Hepatocyte (in vitro differentiated cells): Measurements from ENCODE around the gene WDFY4. TPM values are rescaled to one million over a fixed set of nuclear protein-coding genes. Genes with fewer than 3 reads are reported as not detected.

Experiments
- DNase-seq: peaks from one replicate; pipeline ENCODE4 v3.0.0-alpha.2; 2016; ENCODE audit warnings: low spot score
- H2AFZ ChIP-seq: fragments of 200-600 bp; sonication (generic); 2 replicates; pipeline ENCODE4 v1.6.0; 2016; ENCODE audit warnings: antibody characterized with exemption, mild to moderate bottlenecking
- H3K27ac ChIP-seq: fragments of 200-600 bp; sonication (generic); 2 replicates; pipeline ENCODE4 v1.5.1; 2016; ENCODE audit warnings: mild to moderate bottlenecking
- H3K27me3 ChIP-seq: fragments of 200-600 bp; sonication (generic); 2 replicates; pipeline ENCODE4 v1.6.1; 2016
- H3K36me3 ChIP-seq: fragments of 200-600 bp; sonication (generic); replicated peaks from 2 replicates; pipeline ENCODE4 v1.5.1; 2016; ENCODE audit warnings: low read depth; ENCODE audit not compliant: insufficient read depth
- H3K4me1 ChIP-seq: fragments of 200-600 bp; sonication (generic); 2 replicates; pipeline ENCODE4 v1.5.1; 2016; ENCODE audit warnings: mild to moderate bottlenecking, moderate library complexity; ENCODE audit not compliant: insufficient read depth
- H3K4me2 ChIP-seq: fragments of 200-600 bp; sonication (generic); 2 replicates; pipeline ENCODE4 v1.6.0; 2016
- H3K4me3 ChIP-seq: fragments of 200-600 bp; sonication (generic); 2 replicates; pipeline ENCODE4 v1.5.1; 2016; ENCODE audit warnings: mild to moderate bottlenecking
- H3K79me2 ChIP-seq: fragments of 200-600 bp; sonication (generic); 2 replicates; pipeline ENCODE4 v1.6.0; 2017; ENCODE audit warnings: mild to moderate bottlenecking
- H3K9me2 ChIP-seq: fragments of 200-600 bp; sonication (generic); replicated peaks from 2 replicates; pipeline ENCODE4 v1.6.0; 2017; ENCODE audit warnings: mild to moderate bottlenecking; ENCODE audit not compliant: insufficient read depth
- H3K9me3 ChIP-seq: fragments of 200-600 bp; sonication (generic); 2 replicates; pipeline ENCODE4 v1.5.1; 2016; ENCODE audit warnings: low read depth, mild to moderate bottlenecking
- H4K20me1 ChIP-seq: fragments of 200-600 bp; sonication (generic); 2 replicates; pipeline ENCODE4 v1.6.0; 2016; ENCODE audit warnings: mild to moderate bottlenecking; ENCODE audit not compliant: insufficient read depth, poor library complexity, severe bottlenecking
- EZH2 ChIP-seq: fragments of 200-600 bp; sonication (generic); IDR thresholded peaks from 2 replicates; pipeline ENCODE4 v1.6.1; 2016; ENCODE audit warnings: antibody characterized with exemption, mild to moderate bottlenecking, borderline replicate concordance
- EZH2phosphoT487 ChIP-seq: fragments of 200-600 bp; sonication (generic); IDR thresholded peaks from one replicate; pipeline ENCODE4 v1.6.1; 2018; ENCODE audit warnings: antibody characterized with exemption, mild to moderate bottlenecking, low read depth, moderate library complexity; ENCODE audit not compliant: unreplicated experiment, severe bottlenecking
- WGBS: methylation state at CpG from one replicate; pipeline ENCODE4 v1.1.6; 2016; ENCODE audit warnings: low lambda C conversion rate; ENCODE audit errors: missing lambda C conversion rate; 5-methylcytosine and 5-hydroxymethylcytosine counted together
- polyA plus RNA-seq: library from polyadenylated mRNA; unstranded; fragments of >200 nt; fragmentation: Nextera tagmentation; extraction: Ambion mirVana; gene quantifications from 2 replicates; pipeline ENCODE4 v1.2.1, GENCODE V29; 2016
- total RNA-seq: library from RNA; depleted of rRNA; stranded (reverse); fragments of >200 nt; gene quantifications from 2 replicates; pipeline ENCODE4 v1.2.3, GENCODE V29; 2014
- TF ChIP-seq, protein P1 (sequence below): fragments of 200-600 bp; sonication (generic); IDR thresholded peaks from 2 replicates; pipeline ENCODE4 v1.5.1; 2016; ENCODE audit warnings: antibody characterized with exemption, mild to moderate bottlenecking; ENCODE audit not compliant: poor library complexity

WDFY4 gene
- total and polyA plus RNA-seq, 2 experiments from 2014 or later, result 0.43 to 0.91 TPM

DNA sequence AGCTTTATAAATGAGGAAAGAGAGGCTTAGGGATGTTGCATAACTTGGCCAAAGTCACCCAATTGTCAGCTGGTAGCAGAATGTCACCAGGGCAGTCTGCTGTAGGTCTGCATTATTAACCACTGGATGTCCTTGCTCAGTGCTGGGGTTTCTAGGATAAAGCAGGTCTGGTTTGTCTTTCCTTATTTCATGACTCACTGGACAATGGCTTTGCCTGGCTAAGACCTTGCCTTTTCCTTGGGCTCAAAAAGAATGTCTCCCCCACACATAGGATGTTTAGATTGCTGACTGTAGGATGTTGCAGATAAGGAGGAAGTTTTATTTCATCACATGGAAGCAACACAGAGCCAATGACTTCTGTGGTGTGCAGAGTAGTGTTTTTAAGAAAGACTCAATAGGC is 29.4 kb downstream of the WDFY4 start:
- Histone ChIP-seq H3K9me2 (no peaks in the 10 kb centered on the region), H3K4me3 (no peak overlapping the region), H2AFZ (no peak overlapping the region), H3K27ac (no peak overlapping the region), H3K4me1 (no peaks in the 10 kb centered on the region), H3K4me2 (no peak overlapping the region), H3K36me3 (no peaks in the 10 kb centered on the region), H4K20me1 (no peaks in the 10 kb centered on the region), H3K9me3 (no peaks in the 10 kb centered on the region), H3K27me3 (no peaks in the 10 kb centered on the region), H3K79me2 (no peaks in the 10 kb centered on the region)
- no peak for DNase-seq
- TF ChIP-seq EZH2phosphoT487, result no peak
- no peak for TF ChIP-seq EZH2
- TF ChIP-seq, protein P1, sequence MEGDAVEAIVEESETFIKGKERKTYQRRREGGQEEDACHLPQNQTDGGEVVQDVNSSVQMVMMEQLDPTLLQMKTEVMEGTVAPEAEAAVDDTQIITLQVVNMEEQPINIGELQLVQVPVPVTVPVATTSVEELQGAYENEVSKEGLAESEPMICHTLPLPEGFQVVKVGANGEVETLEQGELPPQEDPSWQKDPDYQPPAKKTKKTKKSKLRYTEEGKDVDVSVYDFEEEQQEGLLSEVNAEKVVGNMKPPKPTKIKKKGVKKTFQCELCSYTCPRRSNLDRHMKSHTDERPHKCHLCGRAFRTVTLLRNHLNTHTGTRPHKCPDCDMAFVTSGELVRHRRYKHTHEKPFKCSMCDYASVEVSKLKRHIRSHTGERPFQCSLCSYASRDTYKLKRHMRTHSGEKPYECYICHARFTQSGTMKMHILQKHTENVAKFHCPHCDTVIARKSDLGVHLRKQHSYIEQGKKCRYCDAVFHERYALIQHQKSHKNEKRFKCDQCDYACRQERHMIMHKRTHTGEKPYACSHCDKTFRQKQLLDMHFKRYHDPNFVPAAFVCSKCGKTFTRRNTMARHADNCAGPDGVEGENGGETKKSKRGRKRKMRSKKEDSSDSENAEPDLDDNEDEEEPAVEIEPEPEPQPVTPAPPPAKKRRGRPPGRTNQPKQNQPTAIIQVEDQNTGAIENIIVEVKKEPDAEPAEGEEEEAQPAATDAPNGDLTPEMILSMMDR, result no peak

DNA sequence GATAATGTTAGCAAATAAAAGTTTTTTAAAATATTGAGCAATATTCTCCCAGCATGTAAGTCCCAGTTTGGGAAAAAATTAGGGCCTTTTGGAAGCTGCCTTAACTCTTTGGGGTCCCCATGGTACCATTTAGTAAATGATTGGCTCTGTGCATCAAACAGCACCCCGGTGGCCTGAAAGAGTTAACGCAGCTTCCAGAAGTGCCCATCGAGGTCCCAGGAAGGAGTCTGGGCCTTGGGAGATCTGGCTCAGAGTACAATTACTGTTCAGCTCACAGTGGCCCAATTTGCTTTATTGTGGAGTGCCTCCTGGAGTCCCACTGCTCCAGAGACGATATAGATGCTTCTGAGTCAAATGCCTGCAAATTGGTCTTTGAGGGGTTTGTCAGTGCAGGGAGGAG is 31.7 kb downstream of the WDFY4 start:
- H4K20me1 ChIP-seq, result no peaks in the 10 kb centered on the region
- H3K9me2 ChIP-seq, result no peaks in the 10 kb centered on the region
- H2AFZ ChIP-seq, result no peak overlapping the region
- no peaks in the 10 kb centered on the region for H3K9me3 ChIP-seq
- H3K27ac ChIP-seq, result no peak overlapping the region
- 66% methylated on average over 4 of the region's 4 CpGs for WGBS
- no peaks in the 10 kb centered on the region for H3K36me3 ChIP-seq
- DNase-seq, result no peak
- H3K4me3 ChIP-seq, result no peak overlapping the region
- no peaks in the 10 kb centered on the region for H3K27me3 ChIP-seq
- no peak for TF ChIP-seq EZH2phosphoT487
- TF ChIP-seq, protein P1, result no peak
- TF ChIP-seq EZH2, result no peak
- no peaks in the 10 kb centered on the region for H3K79me2 ChIP-seq
- no peaks in the 10 kb centered on the region for H3K4me1 ChIP-seq
- H3K4me2 ChIP-seq, result no peak overlapping the region

DNA sequence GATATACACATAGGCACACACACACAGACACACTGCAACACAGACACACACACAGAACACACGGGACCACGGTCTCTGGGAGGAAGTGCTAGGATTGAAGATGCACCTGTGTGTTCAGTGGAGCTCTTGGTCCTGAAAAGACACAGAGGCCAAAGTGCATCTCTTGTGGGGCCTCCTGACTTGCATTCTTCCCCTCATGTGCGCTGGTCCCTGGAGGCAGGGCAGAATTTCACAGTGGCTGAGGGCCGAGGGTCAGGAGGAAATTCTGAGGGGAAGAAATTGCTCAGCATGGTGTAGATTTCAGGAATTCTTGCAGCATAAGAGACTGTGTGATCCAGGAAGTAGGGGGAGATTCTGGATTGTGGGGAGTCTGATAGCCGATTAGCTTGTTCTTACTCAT is 35.9 kb downstream of the WDFY4 start:
- Histone ChIP-seq H3K9me2 (no peaks in the 10 kb centered on the region), H2AFZ (no peak overlapping the region), H3K27ac (no peak overlapping the region), H3K4me2 (no peak overlapping the region), H4K20me1 (no peaks in the 10 kb centered on the region), H3K79me2 (no peaks in the 10 kb centered on the region), H3K36me3 (no peaks in the 10 kb centered on the region), H3K4me1 (no peaks in the 10 kb centered on the region), H3K4me3 (no peak overlapping the region), H3K27me3 (peaks cover 4% of the 10 kb centered on the region), H3K9me3 (no peaks in the 10 kb centered on the region)
- 74% methylated on average over 5 of the region's 5 CpGs for WGBS
- peak; percentile 29 for DNase-seq
- TF ChIP-seq, protein P1, result no peak
- no peak for TF ChIP-seq EZH2
- TF ChIP-seq EZH2phosphoT487, result no peak
